Globus pallidus (tissue), 1 donor: ENCODE results near the gene KIF1A.

Source experiments
- DNase-seq: peaks from one replicate; pipeline ENCODE4 v3.0.0-alpha.2; 2015; ENCODE audit warnings: low spot score

KIF1A gene

DNA sequence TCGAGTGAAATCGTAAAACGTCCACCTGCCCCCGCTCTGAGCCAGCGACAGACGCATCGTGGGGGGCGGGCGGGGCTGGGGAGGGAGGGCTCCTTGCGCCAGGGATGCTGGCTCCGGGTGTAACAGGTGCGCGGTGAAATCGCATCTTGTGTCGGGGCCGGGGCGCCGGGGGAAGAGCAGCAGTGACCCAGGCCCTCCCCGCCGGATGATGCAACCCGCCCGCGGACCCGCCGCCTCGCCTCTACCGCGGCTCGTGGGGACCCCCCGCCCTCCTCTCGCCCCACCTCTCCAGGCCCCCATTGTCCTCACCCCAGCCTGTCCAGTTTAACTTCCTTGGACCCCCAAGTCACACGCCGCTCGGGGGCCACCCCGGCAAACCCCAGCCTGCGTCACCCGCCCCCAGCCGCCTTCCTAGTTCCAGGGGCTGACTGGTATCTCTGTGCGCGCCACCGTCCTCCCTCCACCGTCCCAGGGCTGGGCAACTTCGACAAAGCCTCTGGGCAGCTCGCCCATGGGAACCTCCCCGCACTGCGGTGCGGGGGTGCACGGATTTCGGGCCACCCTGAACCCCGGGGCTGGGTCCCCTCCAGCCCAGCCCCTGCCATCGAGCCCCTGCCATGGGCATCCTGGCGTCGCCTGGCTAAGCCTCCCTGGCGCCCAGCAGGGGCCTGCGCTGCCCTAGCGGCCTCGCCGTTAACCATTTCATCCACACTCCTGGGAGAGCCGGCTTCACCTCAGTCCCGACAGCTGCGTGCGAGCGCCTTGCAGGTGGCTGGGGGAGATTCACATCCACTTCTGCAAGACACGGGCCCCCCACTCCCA lies 799 bp upstream of the KIF1A start:
- DNase-seq, result peak; percentile 60

DNA sequence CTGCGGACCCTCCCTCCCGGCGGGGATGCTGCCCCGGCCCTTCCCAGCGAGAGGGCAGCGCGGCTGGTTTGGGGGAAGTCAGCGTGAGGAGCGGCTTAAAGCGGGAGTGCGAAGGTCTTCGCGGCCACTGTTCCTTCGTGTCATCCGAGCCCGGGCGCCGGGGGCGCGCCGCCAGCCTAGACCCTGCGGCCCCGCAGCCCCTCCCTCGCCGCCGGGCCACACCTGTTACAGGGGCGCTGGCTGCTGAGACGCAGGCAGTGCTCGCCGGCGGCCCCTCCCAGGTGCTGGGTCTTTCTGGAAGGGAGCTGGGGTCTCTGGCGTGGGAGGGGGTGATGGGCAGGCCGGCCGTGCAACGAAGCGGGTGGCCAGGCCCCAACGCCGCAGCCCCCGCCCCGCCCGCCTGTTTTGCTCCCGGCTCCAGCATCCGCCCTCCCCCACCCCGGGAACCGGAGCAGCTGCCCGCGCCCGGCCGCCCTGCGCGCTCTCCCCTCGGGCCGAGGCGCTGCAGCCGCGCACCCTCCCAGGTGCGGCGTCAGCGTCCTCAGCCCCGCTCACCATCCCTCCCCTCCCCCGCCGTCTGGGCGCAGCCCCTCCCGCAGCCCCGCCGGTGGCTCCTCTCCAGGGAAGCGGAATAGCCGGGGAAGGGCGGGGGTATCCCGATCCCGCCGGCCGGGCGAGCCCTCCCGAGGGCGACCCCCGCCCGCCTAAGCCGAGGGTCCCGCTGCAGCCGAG lies 727 bp downstream of the KIF1A start:
- no peak for DNase-seq

- DNase-seq, result peak; percentile 66
These were observed 1.5 kb downstream of the KIF1A start for GRCh38 chr2:240818293-240819125.

DNA sequence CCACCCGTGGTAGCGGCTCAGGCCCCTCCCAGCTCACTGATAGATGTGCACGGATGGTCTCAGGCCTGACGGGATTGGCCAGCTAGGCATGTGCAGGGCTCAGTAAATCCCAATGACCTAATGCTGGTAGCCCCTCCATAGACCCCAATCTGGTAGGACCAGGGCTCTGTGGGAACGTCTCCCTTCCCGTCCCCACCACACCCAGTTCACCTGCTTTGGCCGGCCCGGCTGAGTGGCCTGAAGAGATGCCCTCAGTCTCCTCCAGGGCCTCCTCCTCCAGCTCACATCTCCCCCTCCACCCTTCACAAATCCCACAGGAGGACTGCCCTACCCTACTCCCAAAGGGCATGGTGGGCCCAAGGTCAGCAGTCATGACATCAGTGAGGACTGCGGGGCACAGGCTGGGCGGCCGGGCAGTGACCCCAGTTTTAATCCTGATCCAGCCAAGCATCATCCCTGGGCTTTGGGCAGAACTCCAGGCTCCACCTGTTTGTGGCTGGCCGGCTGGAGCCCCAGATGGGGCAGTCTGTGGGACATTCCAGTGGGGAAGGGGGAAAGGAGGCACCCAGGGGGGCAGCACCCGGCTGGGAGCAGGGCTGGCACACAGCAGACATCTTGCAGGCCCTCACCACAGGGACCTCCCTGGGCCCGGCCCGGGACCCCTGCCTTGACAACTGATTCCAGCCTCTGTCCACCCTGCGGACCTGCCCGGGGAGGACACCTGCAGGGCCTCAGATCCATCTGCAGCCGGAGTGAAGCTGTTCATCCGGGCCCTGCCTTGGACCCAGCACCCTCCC lies 2.3 kb downstream of the KIF1A start:
- DNase-seq, result no peak

GRCh38 chr2:240816584-240817495 lies 3.2 kb downstream of the KIF1A start:
- DNase-seq, result no peak

DNA sequence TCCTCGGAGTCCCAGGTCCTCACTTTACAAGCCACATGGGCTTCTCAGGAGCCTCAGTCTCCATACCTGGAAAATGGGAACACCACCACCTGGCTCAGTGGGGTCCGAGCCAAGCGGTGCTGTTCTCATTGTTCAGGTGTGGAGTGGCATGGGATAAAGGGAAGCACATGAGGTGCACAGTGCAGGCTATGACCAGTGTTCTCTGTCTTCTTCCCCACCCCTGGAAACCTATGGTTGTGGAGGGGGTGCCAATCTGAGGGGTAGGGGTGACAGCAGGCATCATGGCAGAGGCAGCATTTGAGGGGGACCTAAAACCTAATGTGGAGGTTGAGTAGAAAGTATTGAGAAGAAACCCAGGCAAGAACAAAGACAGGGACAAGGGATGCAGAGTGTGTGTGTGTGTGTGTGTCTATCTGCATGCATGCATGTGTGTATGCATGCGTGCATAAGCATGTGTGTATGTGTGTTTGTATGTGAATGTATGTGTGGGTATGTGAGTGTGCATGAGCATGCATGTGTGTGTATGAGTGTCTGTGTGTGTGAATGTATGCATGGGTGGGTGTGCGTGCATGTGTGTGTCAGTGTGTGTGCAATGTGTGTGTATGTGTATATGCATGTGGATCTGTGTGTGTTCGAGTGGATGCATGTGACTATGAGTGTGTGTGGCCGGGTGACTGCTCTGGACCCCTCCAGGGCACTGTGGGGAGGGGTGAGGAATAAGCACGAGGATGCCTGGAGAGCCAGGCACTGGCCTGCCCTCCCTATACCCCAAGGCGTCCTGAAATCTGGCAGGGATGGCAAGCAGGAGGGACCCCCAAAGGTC lies 4.0 kb downstream of the KIF1A start:
- DNase-seq, result no peak

DNA sequence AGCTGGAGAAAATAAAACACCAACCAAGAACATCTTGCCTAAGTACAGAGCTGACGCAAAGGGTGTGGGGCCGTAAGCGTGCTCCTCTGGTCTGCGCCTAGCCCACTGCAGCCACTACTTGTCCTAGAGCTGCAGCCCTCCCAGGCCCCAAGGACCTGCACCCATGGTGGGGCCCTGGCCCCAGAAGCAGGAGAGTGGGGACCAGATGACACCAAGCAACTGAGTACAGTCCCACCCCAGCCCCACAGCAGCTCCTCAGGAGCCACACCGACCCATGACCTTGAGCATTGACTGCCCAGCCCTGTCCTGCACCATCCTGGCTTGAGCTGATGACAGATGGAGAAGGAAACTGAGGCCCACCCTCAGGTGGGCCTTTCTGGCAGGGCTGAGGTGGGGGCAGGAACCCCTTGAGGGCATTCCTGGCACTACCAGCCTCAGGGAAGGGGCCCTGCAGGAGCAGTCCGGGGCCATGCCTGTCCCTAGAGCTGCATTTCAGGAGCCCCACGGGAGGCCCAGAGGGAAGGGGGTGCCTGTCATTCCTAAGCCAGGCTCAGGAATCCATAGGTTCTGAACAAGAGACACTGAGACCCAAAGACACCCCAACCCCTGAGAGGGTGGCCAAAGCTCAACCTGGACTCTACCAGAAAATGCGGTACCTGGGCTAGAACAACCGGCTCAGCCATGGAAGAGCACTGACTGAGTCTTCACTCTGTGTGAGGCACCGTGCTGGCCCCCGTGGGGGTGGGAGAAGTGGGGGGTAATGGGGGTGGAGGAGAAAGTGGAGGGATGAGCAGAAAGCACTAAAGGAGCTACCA lies 4.9 kb downstream of the KIF1A start:
- no peak for DNase-seq

- no peak for DNase-seq
These were observed 5.7 kb downstream of the KIF1A start for GRCh38 chr2:240814280-240814679.

GRCh38 chr2:240813231-240813921 lies 6.6 kb downstream of the KIF1A start:
- no peak for DNase-seq

- no peak for DNase-seq
These were observed 7.3 kb downstream of the KIF1A start for GRCh38 chr2:240812721-240813120.

DNA sequence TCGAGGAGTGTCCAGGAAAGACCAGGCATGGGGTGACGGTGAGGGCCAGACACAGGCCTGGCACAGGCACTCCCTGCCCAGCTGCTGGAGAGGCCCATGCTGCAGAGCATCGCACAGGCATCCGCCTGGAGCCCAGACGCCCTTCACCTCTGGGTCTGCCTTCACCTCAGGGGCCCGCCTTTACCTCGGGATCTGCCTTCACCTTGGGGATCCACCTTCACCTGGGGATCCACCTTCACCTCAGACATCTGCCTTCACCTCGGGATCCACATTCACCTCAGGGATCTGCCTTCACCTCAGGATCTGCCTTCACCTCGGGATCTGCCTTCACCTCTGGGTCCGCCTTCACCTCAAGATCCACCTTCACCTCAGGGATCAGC lies 7.7 kb downstream of the KIF1A start:
- no peak for DNase-seq

DNA sequence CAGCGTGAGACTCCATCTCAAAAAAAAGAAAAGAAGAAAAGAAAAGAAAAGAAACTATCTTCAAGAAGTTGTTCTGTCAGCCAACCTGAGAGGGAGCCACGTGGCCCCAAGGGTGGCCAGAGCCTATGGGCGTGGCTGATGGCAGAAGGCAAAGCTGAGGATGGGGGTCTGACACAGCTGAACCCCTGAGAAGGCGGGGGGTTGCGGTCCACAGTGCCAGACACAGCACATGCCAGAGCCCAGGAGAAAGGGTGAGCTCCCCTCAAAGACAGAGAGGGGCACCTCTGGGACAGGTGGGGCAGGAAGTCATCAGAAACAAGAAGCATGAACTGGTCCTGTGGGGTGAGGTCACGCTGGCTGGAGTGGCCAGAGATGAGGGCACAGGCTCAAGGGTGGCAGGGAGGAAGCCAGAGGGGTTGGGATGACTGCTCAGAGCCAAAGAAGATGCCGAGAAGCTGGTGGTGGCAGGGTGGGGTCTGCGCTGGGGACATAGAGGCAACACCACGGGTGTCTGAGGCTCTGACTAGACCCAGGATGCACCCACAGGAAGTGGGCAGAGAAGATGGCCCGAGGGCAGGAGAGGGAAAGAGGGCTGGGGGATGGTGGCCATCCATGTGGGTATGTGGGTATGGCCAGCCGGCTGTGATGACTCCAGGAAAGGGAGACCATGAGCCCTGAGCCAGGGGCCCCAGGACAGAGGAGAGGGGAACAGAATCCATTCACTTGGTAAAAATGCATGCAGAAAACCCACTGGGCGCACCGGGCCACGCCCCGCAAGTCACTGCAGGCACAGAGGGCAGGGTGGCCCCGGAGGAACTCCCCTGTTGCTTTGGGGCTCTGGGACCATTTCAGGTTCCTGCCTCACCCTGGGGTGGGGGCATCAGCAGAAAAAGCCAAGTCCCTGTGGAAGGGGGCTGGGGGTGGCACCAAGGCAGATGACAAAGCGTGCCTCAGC lies 8.4 kb downstream of the KIF1A start:
- no peak for DNase-seq

GRCh38 chr2:240810621-240811020 lies 9.4 kb downstream of the KIF1A start:
- no peak for DNase-seq

- no peak for DNase-seq
These were observed 9.8 kb downstream of the KIF1A start for GRCh38 chr2:240810199-240810598.

- no peak for DNase-seq
These were observed 10.7 kb downstream of the KIF1A start for GRCh38 chr2:240809276-240809675.

DNA sequence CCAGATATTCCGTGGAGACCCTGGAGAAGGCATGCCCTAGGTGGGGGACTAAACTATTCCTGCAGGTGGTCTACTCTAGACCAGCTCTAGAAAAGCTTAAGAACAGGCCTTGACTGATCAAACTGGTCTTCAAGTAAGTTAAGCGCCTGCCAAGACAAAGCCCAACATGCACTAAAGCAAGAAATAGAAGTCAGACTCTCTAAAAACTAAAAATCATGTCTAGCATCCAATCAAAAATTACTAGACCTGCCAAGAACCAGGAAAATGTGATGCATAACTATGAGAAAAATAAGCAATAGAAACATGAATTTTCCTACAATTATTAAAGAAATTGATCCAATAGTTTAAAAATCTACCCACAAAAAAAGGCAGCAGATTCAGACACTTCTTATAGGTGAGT lies 13.6 kb downstream of the KIF1A start:
- no peak for DNase-seq

DNA sequence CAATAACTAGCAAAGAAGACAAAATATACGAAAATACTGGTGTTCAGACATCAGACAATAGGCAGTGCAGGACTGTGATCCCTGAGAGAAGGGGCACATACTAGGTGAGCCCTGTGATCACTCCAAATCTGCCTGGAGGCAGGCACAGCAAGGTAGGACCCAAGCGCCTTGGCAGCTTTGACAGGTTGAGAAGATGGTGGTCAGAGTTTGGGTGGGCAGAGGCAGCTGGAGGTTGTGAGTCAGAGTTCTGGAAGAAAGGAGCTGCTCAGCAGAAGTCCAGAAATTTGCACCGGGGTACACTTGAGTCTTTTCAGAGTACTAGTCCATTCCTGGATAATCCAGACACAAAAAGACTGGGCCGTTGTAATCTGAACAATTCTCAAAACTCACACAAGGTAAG lies 14.0 kb downstream of the KIF1A start:
- no peak for DNase-seq
